A673 (cell line): Measurements from ENCODE around the gene HK2. TPM values are rescaled to one million over a fixed set of nuclear protein-coding genes. Genes with fewer than 3 reads are reported as not detected.
A peak's percentile ranks its signal among the peaks of the same experiment; 100 is the strongest.

Experiments used
- BruUV-seq: library from RNA; stranded (reverse); fragments of 400-500 nt; replicated peaks from 2 replicates; lab custom pipeline; 2021; lab: Mats Ljungman, UMichigan
- CTCF ChIA-PET: fragments of 300-600 bp; sonication (Branson Sonifier 250); formaldehyde crosslinking; loops from one replicate; lab custom pipeline; 2022; ENCODE audit warnings: antibody characterized with exemption; lab: Charles Lee
- POLR2A ChIA-PET: fragments of 300-600 bp; sonication (Branson Sonifier 250); formaldehyde crosslinking; loops from one replicate; lab custom pipeline; 2022; ENCODE audit warnings: antibody characterized with exemption; ENCODE audit not compliant: low non-redundant PET; lab: Charles Lee
- DNase-seq: peaks from one replicate; pipeline ENCODE4 v3.0.0-alpha.2; 2015; ENCODE audit warnings: low spot score
- H3K27ac ChIP-seq: fragments of 200-600 bp; sonication (generic); 2 replicates; pipeline ENCODE4 v1.5.1; 2016; ENCODE audit warnings: mixed run types, low read depth, mild to moderate bottlenecking, mixed read lengths, antibody characterized with exemption, low read length; ENCODE audit not compliant: poor library complexity, severe bottlenecking
- H3K27me3 ChIP-seq: fragments of 200-600 bp; sonication (generic); replicated peaks from 2 replicates; pipeline ENCODE4 v1.6.1; 2017; ENCODE audit warnings: mixed run types, low read depth, mild to moderate bottlenecking, mixed read lengths, antibody characterized with exemption, low read length; ENCODE audit not compliant: insufficient read depth, poor library complexity
- H3K36me3 ChIP-seq: fragments of 200-600 bp; sonication (generic); 2 replicates; pipeline ENCODE4 v1.6.1; 2016; ENCODE audit warnings: mixed run types, mild to moderate bottlenecking, mixed read lengths, antibody characterized with exemption, low read length; ENCODE audit not compliant: insufficient read depth, poor library complexity, severe bottlenecking
- H3K4me1 ChIP-seq: fragments of 200-600 bp; sonication (generic); 2 replicates; pipeline ENCODE4 v1.6.1; 2017; ENCODE audit warnings: mixed run types, mild to moderate bottlenecking, mixed read lengths, antibody characterized with exemption, low read length; ENCODE audit not compliant: insufficient read depth, poor library complexity, severe bottlenecking
- H3K4me3 ChIP-seq: fragments of 200-600 bp; sonication (generic); 2 replicates; pipeline ENCODE4 v1.5.1; 2016; ENCODE audit warnings: low read depth, mixed run types, mild to moderate bottlenecking, mixed read lengths, low read length; ENCODE audit not compliant: poor library complexity, severe bottlenecking
- H3K9me3 ChIP-seq: fragments of 200-600 bp; sonication (generic); 2 replicates; pipeline ENCODE4 v1.6.1; 2016; ENCODE audit warnings: mixed run types, low read depth, mild to moderate bottlenecking, mixed read lengths, antibody characterized with exemption, low read length; ENCODE audit not compliant: poor library complexity, severe bottlenecking
- EZH2 ChIP-seq: fragments of 200-600 bp; sonication (generic); IDR thresholded peaks from 2 replicates; pipeline ENCODE4 v1.6.1; 2017; ENCODE audit warnings: borderline replicate concordance, low read depth, mild to moderate bottlenecking, mixed read lengths, antibody characterized with exemption, low read length; ENCODE audit not compliant: poor library complexity, severe bottlenecking
- intact Hi-C: fragments of 100-400 bp; cut with micrococcal nuclease; formaldehyde crosslinking; loops from one replicate; pipeline ENCODE4 v1.10.0; 2022; ENCODE audit not compliant: unreplicated experiment
- total RNA-seq: library from RNA; stranded (reverse); gene quantifications from 2 replicates; pipeline ENCODE4 v1.2.3, GENCODE V29; 2021
- TF ChIP-seq, protein P1 (sequence below): fragments of 300-800, 200-600 bp; sonication (generic); conservative IDR thresholded peaks from 2 replicates; pipeline ENCODE4 v1.5.1; 2017; ENCODE audit warnings: low read depth, mild to moderate bottlenecking, antibody characterized with exemption, low read length, moderate library complexity, mixed read lengths

The HK2 gene
- total RNA-seq, 1 experiment from 2014 or later = 42.6 TPM

DNA sequence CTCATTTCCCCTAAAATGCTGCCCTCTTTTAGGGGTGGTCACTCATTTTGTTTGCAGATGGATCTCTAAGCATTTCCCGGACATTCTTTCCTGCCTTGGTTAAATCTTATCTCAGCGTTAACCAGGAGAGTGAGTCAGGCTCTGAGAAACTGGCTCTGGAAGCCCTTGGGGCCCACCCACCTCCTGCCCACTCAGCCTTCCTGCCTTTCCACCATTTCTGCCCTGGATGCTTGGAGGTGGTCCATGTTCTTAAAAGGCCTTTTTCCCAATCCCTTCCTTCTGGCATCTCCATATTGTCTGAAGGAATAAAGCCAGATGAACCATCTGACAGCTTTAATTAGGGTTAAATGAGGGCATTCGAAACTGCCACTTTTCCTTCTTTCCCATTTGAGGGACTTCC is 9.5 kb downstream of the HK2 start:
- peaks cover 30% of the 10 kb centered on the region for H3K4me1 ChIP-seq
- H3K4me3 ChIP-seq = no peak overlapping the region
- no peaks in the 10 kb centered on the region for H3K27me3 ChIP-seq
- no peaks in the 10 kb centered on the region for H3K9me3 ChIP-seq
- H3K27ac ChIP-seq = peak overlapping the region; percentile 18
- POLR2A ChIA-PET = no interaction called here
- CTCF ChIA-PET = no interaction called here
- intact Hi-C loops = no loop called here
- BruUV-seq = no TSS peak
- no peaks in the 10 kb centered on the region for H3K36me3 ChIP-seq
- DNase-seq = no peak
- TF ChIP-seq EZH2 = no peak
- TF ChIP-seq, protein P1, sequence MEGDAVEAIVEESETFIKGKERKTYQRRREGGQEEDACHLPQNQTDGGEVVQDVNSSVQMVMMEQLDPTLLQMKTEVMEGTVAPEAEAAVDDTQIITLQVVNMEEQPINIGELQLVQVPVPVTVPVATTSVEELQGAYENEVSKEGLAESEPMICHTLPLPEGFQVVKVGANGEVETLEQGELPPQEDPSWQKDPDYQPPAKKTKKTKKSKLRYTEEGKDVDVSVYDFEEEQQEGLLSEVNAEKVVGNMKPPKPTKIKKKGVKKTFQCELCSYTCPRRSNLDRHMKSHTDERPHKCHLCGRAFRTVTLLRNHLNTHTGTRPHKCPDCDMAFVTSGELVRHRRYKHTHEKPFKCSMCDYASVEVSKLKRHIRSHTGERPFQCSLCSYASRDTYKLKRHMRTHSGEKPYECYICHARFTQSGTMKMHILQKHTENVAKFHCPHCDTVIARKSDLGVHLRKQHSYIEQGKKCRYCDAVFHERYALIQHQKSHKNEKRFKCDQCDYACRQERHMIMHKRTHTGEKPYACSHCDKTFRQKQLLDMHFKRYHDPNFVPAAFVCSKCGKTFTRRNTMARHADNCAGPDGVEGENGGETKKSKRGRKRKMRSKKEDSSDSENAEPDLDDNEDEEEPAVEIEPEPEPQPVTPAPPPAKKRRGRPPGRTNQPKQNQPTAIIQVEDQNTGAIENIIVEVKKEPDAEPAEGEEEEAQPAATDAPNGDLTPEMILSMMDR = no peak

DNA sequence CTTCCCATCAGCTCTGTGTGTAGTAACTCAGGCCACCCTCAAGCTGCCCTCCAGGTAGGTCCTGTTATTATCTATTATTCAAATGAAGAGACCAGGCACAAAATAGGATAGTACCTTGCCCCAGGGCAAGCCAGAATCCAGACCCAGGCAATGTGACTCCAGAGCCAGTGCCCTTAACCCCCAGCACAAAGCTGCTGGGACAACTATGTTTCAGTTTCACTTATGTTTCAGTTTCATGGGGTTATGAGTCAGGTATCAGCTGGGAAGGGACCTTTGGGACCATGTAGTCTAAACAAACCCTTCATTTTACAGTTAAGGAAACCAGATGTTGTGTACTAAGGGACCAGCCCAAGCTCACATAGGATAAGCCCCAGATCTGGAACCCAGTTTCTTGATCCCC is 10.0 kb downstream of the HK2 start:
- CTCF ChIA-PET = no interaction called here
- intact Hi-C loops = no loop called here
- BruUV-seq = no TSS peak

DNA sequence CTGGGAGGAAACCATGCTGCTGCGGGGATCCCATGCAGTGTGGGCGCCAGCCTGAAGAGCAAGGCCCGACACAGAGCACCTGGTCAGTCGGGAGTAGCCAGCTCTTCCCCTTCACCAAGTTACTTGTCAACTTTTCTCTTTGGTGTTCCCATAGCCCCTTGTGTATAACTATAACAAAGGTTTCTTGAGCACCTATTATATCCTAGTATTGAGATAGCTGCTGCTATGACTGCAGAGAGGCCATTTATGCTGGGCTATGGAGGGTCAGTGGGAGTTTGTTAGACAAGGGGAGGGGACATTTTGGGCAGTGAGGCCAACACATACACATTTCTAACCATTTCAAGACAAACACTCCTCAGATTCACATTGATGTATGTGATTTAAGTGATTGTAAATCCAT is 10.8 kb downstream of the HK2 start:
- TF ChIP-seq EZH2 = no peak
- TF ChIP-seq, protein P1 = no peak
- intact Hi-C loops = no loop called here
- no peak for DNase-seq
- ChIA-PET CTCF (interaction anchor here (0.5 kb wide), 1 partner anchor 31 kb away, joined by 8 read pairs; no protein-coding TSS in a partner anchor), POLR2A (no interaction called here)
- H3K4me3 ChIP-seq = no peak overlapping the region
- H3K36me3 ChIP-seq = no peaks in the 10 kb centered on the region
- H3K9me3 ChIP-seq = no peaks in the 10 kb centered on the region
- peaks cover 30% of the 10 kb centered on the region for H3K4me1 ChIP-seq
- BruUV-seq = no TSS peak
- no peaks in the 10 kb centered on the region for H3K27me3 ChIP-seq
- H3K27ac ChIP-seq = peak overlapping the region; percentile 35

More for the DNA sequence above, 10.0 kb downstream of the HK2 start:
- peaks cover 30% of the 10 kb centered on the region for H3K4me1 ChIP-seq
- no peaks in the 10 kb centered on the region for H3K27me3 ChIP-seq
- H3K27ac ChIP-seq = no peak overlapping the region
- H3K9me3 ChIP-seq = no peaks in the 10 kb centered on the region
- POLR2A ChIA-PET = no interaction called here
- H3K36me3 ChIP-seq = no peaks in the 10 kb centered on the region
- TF ChIP-seq EZH2 = no peak
- TF ChIP-seq, protein P1 = no peak
- no peak for DNase-seq
- H3K4me3 ChIP-seq = no peak overlapping the region
